ENCODE results near the gene UBASH3A.

UBASH3A gene

DNA sequence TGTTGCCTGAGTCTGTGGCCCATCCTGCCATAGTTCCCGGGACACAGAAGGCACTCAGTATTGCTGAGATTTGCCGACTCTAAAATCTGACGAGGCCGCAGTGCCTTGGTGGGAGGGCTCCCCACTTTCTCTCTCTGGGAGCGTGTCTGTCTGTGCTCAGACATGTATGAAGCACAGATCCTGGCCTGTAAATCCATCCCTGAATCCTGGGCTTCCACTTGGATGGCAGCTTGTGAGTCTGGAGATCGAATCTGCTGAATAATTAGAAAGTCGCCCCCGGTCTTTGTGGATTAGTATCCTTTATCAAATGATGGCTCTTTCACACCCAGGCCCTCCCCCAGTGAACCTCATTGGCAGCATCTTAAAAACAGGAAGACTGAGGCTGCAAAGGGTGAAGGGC is 10.4 kb downstream of the UBASH3A start:
- H3K36me3 ChIP-seq (ENCODE audit: insufficient read depth, low read depth, low read length), result no peaks in the 10 kb centered on the region
- H3K4me3 ChIP-seq (ENCODE audit: low read length), result no peak overlapping the region
- no peaks in the 10 kb centered on the region for H3K27me3 ChIP-seq (ENCODE audit: insufficient read depth, low read length)
- no peak overlapping the region for H3K27ac ChIP-seq (ENCODE audit: low read length)
- no peak overlapping the region for H3K9ac ChIP-seq (ENCODE audit: low read depth, low read length)
- no peaks in the 10 kb centered on the region for H3K9me3 ChIP-seq (ENCODE audit: insufficient read depth, low read depth, low read length)
- peaks cover 4% of the 10 kb centered on the region; the same call in 1 of the 2 replicates for H3K4me1 ChIP-seq (ENCODE audit: insufficient read depth, low read length)

DNA sequence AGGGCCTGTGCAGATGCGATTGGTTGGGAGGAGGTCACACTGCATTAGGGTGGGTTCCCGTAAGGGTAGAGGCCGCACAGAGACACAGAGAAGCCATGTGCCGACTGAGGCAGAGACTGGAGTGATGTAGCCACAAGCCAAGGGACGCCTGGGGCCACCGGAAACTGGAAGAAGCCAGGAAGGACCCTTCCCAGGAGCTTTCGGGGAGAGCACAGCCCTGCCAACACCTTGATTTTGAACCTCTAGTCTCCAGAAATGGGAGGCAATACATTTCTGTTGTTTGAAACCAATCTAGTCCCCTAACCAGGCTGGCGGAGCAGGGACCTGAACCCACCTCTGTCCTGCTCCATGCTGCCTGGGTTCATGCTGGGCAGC is 10.8 kb downstream of the UBASH3A start:
- Histone ChIP-seq H3K27me3 (ENCODE audit: insufficient read depth, low read length) (no peaks in the 10 kb centered on the region), H3K4me3 (ENCODE audit: low read length) (no peak overlapping the region), H3K36me3 (ENCODE audit: insufficient read depth, low read depth, low read length) (no peaks in the 10 kb centered on the region), H3K4me1 (ENCODE audit: insufficient read depth, low read length) (peaks cover 4% of the 10 kb centered on the region; the same call in 1 of the 2 replicates), H3K27ac (ENCODE audit: low read length) (no peak overlapping the region), H3K9ac (ENCODE audit: low read depth, low read length) (no peak overlapping the region), H3K9me3 (ENCODE audit: insufficient read depth, low read depth, low read length) (no peaks in the 10 kb centered on the region)

DNA sequence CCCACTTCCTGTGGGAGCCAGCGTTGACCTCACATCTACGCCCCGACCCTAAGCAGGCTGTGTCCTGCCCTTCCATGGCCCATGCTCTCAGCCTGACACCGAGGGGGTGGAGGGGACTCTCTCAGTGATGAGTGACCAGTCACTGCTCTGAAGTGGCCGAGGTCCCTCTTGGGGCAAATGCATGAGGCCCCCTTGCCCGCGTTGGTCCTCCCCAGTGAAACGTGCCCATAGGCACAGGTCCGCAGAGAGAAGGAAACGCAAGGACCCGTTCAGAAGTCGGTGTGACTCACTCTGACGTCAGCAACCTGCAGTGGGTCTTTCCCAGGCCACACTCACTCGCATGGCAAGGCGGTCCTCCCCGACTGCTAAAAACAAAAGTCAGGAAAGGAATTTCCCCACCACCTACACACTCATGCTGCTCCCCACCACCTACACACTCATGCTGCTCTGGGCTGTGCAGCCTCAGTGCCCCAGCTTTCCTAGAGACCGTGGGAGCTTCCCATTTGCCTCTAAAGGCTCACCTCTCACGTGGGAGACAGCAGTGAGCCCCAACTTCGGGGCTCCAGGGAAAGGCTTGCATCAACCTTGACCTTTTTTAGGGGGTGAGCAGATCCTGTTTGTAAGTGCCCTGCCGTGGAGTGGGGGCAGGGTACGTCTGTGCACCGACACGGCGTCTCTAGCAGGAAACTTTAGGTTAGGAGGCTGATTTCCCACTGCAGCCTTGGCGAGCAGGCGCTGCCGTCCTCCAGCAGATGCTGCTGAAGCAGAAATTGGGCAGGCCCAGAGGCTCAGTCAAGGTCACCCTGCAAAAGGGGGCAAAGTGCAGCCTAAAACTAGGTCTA is 11.4 kb downstream of the UBASH3A start:
- Histone ChIP-seq H3K27ac (ENCODE audit: low read length) (no peak overlapping the region), H3K27me3 (ENCODE audit: insufficient read depth, low read length) (no peaks in the 10 kb centered on the region), H3K4me1 (ENCODE audit: insufficient read depth, low read length) (peaks cover 4% of the 10 kb centered on the region; the same call in 1 of the 2 replicates), H3K9me3 (ENCODE audit: insufficient read depth, low read depth, low read length) (no peaks in the 10 kb centered on the region), H3K4me3 (ENCODE audit: low read length) (no peak overlapping the region), H3K9ac (ENCODE audit: low read depth, low read length) (no peak overlapping the region), H3K36me3 (ENCODE audit: insufficient read depth, low read depth, low read length) (no peaks in the 10 kb centered on the region)

DNA sequence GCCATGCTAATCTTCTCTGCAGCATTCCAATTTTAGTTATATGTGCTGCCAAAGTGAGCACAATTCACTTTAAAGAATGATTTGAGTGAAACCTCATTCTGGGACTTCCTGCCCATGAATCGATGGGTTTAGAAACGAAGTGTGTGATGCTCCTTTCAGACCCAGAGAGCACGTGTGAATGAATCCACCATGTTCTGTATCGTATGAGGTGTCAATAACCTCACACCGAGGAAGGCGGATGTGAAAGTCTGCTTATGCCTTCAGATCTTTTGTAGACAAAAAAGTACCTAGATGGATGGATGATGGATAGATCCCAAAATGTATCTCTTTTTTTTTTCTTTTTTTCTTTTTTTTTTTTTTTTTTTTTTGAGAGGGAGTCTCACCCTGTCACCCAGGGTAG is 13.8 kb downstream of the UBASH3A start:
- Histone ChIP-seq H3K9me3 (ENCODE audit: insufficient read depth, low read depth, low read length) (no peaks in the 10 kb centered on the region), H3K4me3 (ENCODE audit: low read length) (no peak overlapping the region), H3K27ac (ENCODE audit: low read length) (no peak overlapping the region), H3K4me1 (ENCODE audit: insufficient read depth, low read length) (peaks cover 4% of the 10 kb centered on the region; the same call in 1 of the 2 replicates), H3K36me3 (ENCODE audit: insufficient read depth, low read depth, low read length) (no peaks in the 10 kb centered on the region), H3K9ac (ENCODE audit: low read depth, low read length) (no peak overlapping the region), H3K27me3 (ENCODE audit: insufficient read depth, low read length) (no peaks in the 10 kb centered on the region; the same call in 1 of the 2 replicates)

DNA sequence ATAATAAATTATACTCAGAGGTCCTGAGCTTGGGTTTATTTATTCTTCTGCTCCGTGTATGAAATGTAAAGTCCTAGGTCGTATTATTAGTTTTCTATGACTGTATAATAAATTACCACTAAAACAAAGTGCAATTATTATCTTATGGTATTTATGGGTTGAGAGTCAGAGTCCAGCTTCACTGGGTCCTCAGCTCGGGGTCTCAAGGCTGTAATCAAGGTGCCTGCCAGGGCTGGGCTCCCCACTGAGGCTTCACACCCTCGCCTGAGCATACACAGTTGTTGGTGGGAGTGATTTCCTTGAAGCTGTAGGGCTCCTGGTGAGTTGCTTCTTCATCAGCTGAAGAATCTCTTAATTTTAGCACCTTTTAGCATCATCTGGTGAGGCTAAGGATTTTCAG is 15.2 kb downstream of the UBASH3A start:
- Histone ChIP-seq H3K4me1 (ENCODE audit: insufficient read depth, low read length) (peaks cover 4% of the 10 kb centered on the region; the same call in 1 of the 2 replicates), H3K9me3 (ENCODE audit: insufficient read depth, low read depth, low read length) (no peaks in the 10 kb centered on the region), H3K36me3 (ENCODE audit: insufficient read depth, low read depth, low read length) (no peaks in the 10 kb centered on the region), H3K27ac (ENCODE audit: low read length) (no peak overlapping the region), H3K4me3 (ENCODE audit: low read length) (no peak overlapping the region), H3K27me3 (ENCODE audit: insufficient read depth, low read length) (no peaks in the 10 kb centered on the region; the same call in 1 of the 2 replicates), H3K9ac (ENCODE audit: low read depth, low read length) (no peak overlapping the region)

DNA sequence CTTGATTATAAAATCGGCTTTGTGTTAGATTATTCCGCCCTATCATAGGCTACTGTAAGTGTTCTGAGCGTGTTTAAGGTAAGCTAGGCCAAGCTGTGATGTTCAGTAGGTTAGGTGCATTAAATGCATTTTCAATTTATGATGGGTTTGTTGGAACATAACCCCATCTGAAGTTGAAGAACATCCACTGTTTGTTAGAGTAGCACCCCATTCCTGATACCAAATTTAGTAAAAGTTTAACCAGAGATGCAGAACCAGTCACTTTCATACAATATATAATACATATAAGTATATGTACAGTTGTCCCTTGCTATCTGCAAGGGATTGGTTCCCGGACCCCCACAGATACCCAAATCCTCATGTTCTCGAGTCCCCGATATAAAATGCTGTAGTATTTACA is 16.1 kb downstream of the UBASH3A start:
- Histone ChIP-seq H3K27me3 (ENCODE audit: insufficient read depth, low read length) (no peaks in the 10 kb centered on the region; the same call in 1 of the 2 replicates), H3K27ac (ENCODE audit: low read length) (no peak overlapping the region), H3K4me3 (ENCODE audit: low read length) (no peak overlapping the region), H3K36me3 (ENCODE audit: insufficient read depth, low read depth, low read length) (no peaks in the 10 kb centered on the region), H3K9me3 (ENCODE audit: insufficient read depth, low read depth, low read length) (no peaks in the 10 kb centered on the region), H3K9ac (ENCODE audit: low read depth, low read length) (no peak overlapping the region), H3K4me1 (ENCODE audit: insufficient read depth, low read length) (peaks cover 4% of the 10 kb centered on the region; the same call in 1 of the 2 replicates)

DNA sequence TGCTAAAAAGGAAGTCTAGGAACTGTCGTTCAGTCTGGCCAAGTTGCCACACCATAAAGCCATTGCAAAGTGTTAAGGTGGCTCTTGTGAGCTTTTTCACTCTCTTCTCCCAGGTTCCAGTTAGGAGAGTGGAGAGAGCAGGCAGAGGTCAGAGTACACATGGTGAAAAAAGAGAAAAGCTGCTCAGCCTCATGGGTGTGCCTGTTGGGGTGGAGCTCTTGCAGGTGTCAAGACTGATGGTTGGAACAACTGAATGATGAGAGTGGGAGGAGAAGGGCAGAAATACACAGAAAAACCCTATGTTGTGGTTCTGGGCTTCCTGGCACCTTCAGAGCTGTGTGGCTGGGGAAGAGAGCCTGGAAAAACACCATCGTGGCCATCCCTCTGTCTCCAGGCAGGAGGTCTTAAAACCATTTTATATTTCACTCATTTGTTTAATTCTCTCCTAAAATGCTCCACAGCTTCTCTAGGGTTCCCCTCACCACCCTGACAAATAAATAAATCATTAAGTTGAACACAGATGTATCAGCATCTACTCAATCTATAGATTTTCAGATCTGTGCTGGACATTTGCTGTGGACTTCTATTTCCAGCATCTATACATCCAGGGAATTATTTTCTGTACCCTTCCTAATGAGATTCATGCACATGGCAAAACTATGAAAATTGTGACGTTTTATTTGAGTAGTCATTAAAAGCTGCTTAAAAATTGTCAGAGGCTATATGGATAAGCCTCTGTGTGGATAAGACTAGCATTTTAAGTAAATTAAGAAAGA is 17.5 kb downstream of the UBASH3A start:
- Histone ChIP-seq H3K9ac (ENCODE audit: low read depth, low read length) (no peak overlapping the region), H3K27me3 (ENCODE audit: insufficient read depth, low read length) (no peaks in the 10 kb centered on the region; the same call in 1 of the 2 replicates), H3K4me3 (ENCODE audit: low read length) (no peak overlapping the region), H3K36me3 (ENCODE audit: insufficient read depth, low read depth, low read length) (no peaks in the 10 kb centered on the region), H3K27ac (ENCODE audit: low read length) (no peak overlapping the region), H3K4me1 (ENCODE audit: insufficient read depth, low read length) (no peaks in the 10 kb centered on the region), H3K9me3 (ENCODE audit: insufficient read depth, low read depth, low read length) (no peaks in the 10 kb centered on the region)

DNA sequence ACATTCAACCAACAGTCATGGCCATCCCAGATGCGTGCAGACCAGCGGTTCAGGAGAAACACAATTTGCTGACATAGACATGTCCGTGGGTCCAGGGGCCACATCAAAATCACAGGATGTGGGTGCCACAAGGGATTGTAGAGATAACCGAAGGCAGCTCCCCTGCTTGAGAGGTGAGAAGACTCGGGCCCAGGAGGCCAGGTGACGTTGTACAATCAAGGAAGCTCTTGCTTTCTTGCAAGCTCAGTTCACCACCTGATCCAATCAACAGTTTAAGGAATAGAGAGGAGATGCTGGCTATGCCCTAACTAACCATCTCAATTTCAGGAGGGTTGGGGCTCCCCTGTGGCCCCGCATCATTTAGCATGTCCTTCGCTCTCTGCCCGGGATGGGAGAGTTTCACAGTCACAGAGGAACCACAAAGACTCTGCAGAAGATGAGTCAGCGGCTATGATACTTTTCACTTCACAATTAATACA is 19.5 kb downstream of the UBASH3A start:
- Histone ChIP-seq H3K27me3 (ENCODE audit: insufficient read depth, low read length) (no peaks in the 10 kb centered on the region; the same call in 1 of the 2 replicates), H3K36me3 (ENCODE audit: insufficient read depth, low read depth, low read length) (no peaks in the 10 kb centered on the region), H3K27ac (ENCODE audit: low read length) (no peak overlapping the region), H3K9ac (ENCODE audit: low read depth, low read length) (no peak overlapping the region), H3K4me3 (ENCODE audit: low read length) (no peak overlapping the region), H3K4me1 (ENCODE audit: insufficient read depth, low read length) (no peaks in the 10 kb centered on the region), H3K9me3 (ENCODE audit: insufficient read depth, low read depth, low read length) (no peaks in the 10 kb centered on the region)

DNA sequence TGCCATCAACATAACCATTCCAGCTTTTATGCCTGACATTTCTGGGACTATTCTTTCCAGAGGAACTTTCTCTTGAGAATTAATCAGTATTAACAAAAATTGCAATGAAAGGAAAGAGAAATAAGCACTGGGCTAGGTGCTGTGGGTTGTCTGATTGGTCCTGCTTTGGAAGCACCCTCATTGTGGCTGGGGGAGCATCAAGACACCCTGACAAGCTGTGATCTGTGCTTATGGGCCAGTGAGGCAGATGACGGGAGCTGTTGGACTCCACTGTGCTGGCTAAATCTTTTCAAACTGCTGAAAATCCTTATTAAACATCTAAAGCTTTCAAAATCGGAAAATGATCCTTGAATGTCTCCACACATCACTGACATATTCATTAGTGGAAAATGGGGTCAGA is 20.0 kb downstream of the UBASH3A start:
- Histone ChIP-seq H3K9me3 (ENCODE audit: insufficient read depth, low read depth, low read length) (no peaks in the 10 kb centered on the region), H3K4me3 (ENCODE audit: low read length) (no peak overlapping the region), H3K4me1 (ENCODE audit: insufficient read depth, low read length) (no peaks in the 10 kb centered on the region), H3K9ac (ENCODE audit: low read depth, low read length) (no peak overlapping the region), H3K27ac (ENCODE audit: low read length) (no peak overlapping the region), H3K27me3 (ENCODE audit: insufficient read depth, low read length) (no peaks in the 10 kb centered on the region; the same call in 1 of the 2 replicates), H3K36me3 (ENCODE audit: insufficient read depth, low read depth, low read length) (no peaks in the 10 kb centered on the region)

DNA sequence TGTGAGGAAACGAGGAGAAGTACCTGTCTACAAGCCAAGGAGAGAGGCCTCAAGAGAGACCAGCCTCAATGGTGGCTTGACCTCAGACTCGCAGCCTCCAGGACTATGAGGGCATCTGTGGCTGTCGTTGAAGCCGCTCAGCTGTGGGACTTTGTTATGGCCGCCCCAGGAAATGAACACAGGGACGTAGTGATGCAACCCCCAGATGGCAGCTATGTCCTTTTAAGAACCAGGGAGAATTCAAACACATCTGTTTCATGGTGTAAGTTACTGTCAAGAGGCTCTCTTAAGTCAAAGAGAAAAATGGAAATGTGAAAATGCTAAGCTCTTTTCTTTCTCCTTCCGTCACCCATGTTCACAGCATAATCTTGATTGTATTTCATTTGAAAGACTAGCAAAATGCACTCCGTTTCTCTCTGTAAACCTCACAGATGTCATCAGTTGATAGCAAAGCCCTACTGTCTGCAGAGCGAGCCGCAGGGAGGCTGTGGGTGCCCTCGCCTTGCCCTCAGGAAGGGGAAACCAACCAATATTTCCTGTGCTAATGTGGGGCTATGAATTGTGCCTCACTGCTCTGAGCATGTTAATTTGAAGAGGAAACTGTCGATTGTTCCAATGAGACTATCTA is 21.3 kb downstream of the UBASH3A start:
- Histone ChIP-seq H3K4me3 (ENCODE audit: low read length) (no peak overlapping the region), H3K36me3 (ENCODE audit: insufficient read depth, low read depth, low read length) (no peaks in the 10 kb centered on the region), H3K27ac (ENCODE audit: low read length) (no peak overlapping the region), H3K4me1 (ENCODE audit: insufficient read depth, low read length) (no peaks in the 10 kb centered on the region), H3K27me3 (ENCODE audit: insufficient read depth, low read length) (no peaks in the 10 kb centered on the region; the same call in 1 of the 2 replicates), H3K9me3 (ENCODE audit: insufficient read depth, low read depth, low read length) (no peaks in the 10 kb centered on the region), H3K9ac (ENCODE audit: low read depth, low read length) (no peak overlapping the region)

DNA sequence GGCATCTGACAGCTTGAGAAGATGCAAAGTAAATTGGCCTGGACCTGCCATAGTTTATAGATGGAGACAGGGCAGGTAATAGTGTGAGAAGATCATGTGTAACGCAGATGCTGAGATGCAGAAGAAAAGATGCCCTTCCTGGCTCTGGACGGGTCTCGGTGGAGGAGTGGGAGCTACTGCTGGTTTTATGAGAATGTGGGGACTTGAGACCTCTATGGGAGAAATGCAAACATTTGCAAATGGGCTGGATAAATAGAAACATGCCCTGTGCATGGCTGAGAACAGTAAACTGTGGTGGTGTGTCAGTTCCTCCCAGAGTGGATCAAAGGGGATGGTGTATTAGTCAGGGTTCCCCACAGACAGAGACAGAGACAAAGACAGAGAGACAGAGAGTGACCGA is 21.9 kb downstream of the UBASH3A start:
- no peaks in the 10 kb centered on the region for H3K36me3 ChIP-seq (ENCODE audit: insufficient read depth, low read depth, low read length)
- no peaks in the 10 kb centered on the region; the same call in 1 of the 2 replicates for H3K27me3 ChIP-seq (ENCODE audit: insufficient read depth, low read length)
- H3K4me3 ChIP-seq (ENCODE audit: low read length), result no peak overlapping the region
- no peaks in the 10 kb centered on the region for H3K9me3 ChIP-seq (ENCODE audit: insufficient read depth, low read depth, low read length)
- H3K27ac ChIP-seq (ENCODE audit: low read length), result no peak overlapping the region
- no peak overlapping the region for H3K9ac ChIP-seq (ENCODE audit: low read depth, low read length)
- no peaks in the 10 kb centered on the region for H3K4me1 ChIP-seq (ENCODE audit: insufficient read depth, low read length)

Data from iPS-20b (cell line).